ENCODE measurements around the gene ANKRD11.
"Not testable (repeated sequence)": the region's sequence is repeated elsewhere in the genome, so short reads cannot be mapped to it uniquely, and the experiment has no call there.

The ANKRD11 gene

GRCh38 chr16:89331371-89332109, 158.8 kb downstream of the ANKRD11 start:
- DNase-seq (ENCODE audit: low read depth in 2 of 2): no peak

GRCh38 chr16:89330177-89330856, 160.0 kb downstream of the ANKRD11 start:
- DNase-seq (ENCODE audit: low read depth in 2 of 2): no peak

- DNase-seq (ENCODE audit: low read depth in 2 of 2): not testable (repeated sequence)
Measured at GRCh38 chr16:89329830-89330176, 160.6 kb downstream of the ANKRD11 start.

DNA sequence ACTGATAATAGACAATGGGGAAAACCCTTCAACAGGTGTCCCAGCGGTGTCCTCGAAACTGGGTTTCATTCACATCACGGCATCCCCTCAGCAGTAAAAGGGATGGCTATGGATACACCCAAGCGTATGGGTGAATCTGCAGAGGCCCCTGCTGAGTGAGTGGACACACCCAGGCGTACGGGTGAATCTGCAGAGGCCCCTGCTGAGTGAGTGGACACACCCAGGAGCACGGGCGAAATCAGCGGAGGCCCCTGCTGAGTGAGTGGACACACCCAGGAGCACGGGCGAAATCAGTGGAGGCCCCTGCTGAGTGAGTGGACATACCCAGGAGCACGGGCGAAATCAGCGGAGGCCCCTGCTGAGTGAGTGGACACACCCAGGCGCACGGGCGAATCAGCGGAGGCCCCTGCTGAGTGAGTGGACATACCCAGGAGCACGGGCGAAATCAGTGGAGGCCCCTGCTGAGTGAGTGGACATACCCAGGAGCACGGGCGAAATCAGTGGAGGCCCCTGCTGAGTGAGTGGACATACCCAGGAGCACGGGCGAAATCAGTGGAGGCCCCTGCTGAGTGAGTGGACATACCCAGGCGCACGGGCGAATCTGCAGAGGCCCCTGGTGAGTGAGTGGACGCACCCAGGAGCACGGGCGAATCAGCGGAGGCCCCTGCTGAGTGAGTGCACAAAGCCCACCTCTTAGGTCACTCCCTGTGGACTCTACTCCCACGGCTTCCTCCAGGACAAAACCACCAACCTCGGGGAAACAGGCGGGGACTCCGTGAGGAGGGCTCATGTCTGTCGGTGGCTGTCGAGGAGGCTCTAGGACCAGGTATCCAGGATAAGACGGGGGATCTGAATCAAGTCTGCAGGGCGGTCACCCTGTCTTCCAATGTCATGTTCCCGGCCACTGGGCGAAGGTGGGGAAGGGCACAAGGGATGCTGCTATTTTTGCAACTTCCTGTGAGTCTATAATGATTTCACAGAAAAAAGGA, 161.7 kb downstream of the ANKRD11 start:
- DNase-seq (ENCODE audit: low read depth in 2 of 2): not testable (repeated sequence)

DNA sequence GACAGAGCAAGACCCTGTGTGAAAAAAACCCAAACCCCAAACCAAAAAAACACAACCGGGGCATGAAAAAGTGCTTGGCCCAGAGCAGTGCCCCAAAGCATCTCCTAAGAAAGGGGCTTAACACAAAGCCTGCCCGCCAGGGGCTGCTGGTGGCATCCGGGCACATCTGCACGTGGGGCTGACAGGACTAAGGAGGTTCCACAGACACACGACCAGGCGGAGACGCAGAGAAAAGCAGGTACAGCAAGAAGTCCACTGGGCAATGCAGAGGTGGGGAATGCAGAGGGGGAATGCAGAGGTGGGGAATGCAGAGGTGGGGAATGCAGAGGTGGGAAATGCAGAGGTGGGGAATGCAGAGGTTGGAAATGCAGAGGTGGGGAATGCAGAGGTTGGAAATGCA, 163.6 kb downstream of the ANKRD11 start:
- no peak for DNase-seq (ENCODE audit: low read depth in 2 of 2)

DNA sequence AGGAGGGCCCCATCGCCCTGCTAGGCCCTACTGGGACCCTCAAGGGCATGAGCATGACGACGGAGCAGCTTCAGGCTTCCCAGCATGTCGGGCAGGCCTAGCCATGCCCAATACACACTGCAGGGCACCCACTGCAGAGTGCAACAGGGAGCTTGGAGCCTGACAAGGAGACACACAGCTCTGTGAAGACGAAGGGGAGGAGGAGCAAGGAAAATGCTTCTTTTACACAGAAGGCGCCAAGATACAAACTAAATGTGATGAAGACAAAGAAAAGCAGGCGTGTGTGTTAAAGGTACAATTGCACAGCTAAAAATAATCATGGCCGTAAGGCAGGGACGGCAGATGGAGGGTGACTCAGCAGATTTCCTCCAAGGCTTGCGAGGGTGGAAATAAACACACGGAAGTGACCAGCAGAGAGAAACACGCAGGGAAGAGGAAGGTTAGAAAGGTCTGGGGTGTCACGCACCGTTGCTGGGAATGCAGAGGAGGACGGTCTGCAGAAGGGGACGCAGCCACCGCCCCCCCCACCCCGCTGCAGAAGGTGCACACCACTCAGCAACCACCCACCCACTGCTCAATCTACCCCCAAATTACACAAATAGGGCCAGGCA, 164.4 kb downstream of the ANKRD11 start:
- no peak for DNase-seq (ENCODE audit: low read depth in 2 of 2)

DNA sequence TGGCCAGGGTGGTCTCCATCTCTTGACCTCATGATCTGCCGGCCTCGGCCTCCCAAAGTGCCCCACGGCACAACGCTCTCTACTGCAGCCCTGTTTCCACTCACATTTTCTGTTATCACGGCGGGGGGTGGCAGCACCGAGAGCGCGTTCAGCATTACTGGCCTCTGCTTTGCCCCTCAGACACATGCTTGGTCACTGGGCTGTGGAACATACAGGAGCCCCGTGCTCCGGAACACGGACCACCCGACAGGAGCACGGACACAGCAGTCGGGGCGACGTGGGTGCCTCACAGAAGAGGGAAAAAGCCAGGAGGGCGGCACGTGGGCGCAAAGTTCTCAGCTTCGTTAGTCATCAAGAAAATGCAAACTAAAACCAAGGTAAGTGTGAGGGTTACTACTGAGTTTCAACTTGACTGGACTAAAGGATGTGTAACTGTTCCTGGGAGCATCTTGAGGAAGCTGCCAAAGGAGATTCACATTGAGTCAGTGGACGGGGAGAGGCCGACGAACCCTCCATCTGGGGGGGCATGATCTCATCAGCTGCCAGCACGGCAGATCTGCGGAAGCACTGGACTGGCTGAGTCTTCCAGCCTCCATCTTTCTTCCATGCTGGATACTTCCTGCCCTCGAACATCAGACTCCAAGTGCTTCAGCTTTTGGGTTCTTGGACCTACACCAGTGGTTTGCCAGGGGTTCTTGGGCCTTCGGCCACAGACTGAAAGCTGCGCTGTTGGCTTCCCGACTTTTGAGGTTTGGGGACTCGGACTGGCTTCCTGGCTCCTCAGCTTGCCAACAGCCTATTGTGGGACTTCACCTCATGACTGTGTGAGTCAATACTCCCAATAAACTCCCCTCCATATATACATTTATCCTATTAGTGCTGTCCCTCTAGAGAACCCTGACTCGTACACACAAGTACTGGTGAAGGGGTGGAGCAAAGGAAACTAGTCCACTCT, 166.0 kb downstream of the ANKRD11 start:
- peak in 1 of 2 donors; percentile 65 for DNase-seq (ENCODE audit: low read depth in 2 of 2)

- no peak for DNase-seq (ENCODE audit: low read depth in 2 of 2)
Measured at GRCh38 chr16:89323120-89323960, 167.0 kb downstream of the ANKRD11 start.

DNA sequence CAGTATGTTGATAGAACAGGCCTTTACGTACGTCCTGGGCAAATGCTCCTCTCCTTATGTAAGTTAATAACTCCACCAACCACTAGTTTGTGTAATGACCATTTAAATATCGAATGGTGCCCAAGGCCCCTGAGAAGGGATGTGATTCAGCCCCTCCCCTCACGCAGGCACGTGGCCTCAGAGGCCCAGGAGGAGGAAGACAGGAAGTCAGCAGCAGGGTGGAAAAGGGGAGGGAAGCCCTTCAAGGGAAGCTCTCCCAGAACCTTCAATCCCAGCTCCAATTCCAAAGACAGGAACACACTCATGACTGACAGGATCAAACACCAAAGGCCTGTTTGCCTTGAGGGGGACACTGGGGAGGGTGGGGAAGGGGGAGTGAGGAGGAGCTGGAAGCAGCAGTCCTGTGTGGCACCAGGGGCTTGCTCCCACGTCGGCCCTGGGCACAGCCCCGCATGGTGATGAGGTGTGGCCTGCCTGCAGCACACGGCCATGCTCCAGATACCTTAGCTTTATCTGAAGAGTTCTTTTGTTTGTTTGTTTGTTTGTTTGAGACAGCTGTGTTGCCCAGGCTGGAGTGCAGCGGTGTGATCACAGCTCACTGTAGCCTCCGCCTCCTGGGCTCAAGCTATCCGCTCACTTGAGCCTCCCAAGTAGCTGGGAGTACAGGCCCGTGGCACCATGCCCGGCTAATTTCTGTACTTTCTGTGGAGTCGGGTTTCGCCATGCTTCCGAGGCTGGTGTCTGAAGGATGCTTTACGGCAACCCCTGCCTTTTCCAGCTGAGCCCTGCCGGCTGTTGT, 167.8 kb downstream of the ANKRD11 start:
- DNase-seq (ENCODE audit: low read depth in 2 of 2): no peak

DNA sequence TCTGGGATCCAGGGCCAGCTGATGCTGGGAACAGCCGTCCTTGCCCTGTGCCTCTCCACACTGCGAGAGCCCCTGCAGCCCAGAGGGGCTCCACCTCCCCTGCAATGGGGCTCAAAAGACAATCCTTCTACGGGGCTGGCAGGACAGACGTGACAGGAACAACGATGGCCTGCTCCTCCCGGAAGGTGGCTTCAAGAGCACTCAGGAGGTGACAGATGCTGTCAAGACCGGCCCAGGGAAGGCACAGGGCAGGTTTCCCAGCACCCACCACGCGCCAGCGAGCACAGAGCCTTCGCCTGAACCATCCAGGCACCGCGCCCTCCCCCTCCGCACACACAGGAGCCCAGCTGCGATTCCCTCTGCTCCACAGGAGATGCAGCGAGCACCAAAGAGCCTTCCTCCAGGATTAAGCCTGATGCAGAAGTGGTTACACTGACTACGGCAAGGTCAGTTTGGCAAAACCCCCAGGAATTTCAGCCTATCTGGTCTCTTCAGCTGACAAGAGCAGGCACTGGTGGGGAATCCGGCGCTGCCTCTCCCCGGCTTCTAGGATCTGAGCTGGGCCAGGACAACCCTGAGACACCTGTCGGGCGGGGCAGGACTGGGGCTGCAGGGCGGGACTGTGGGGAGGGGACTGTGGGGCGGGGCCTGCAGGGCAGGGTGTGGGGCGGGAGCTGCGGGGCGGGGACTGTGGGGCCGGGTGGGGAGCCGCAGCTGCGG, 169.4 kb downstream of the ANKRD11 start:
- DNase-seq (ENCODE audit: low read depth in 2 of 2): no peak

DNA sequence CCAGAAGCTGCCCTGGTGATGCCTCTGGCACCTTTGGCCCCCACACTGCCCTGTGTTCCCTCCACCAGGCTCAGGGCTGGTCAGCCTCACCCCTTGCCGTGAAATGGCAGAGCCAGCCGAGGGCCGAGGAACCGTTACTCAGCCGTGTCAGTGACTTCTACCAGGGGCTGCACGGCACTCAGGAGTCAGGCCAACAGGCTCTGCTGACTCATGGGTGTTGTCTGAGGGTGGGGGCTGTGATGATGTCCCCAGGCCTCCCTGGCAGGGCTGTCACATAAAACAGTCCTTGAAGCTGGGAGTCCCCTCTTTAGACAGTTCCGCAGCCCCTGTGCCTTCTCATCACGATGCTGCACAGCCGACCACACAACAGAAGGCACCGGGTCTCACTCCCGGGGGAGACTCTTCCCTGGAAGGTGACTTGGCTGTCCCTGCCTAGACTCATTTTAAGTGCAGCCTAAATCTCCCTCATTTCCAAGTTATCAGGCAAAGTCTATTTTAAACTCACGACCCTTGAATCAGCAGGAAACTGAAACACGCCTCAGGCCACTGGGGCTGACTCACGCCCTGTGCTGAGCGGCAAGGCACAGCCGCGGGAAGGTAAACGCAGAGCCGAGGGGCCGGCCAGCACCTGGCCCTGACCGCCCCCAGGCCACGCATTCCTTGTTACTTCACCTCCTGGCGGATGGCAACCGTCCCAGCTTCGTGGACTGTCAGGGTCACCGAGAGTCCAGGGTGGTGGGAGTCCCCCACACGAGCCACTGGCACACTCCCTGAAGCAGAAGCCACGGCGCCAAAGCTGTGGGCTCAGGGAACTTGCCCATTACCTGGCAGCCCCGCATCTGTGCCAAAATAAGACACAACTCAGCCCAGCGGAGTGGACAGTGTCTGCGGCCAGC, 170.2 kb downstream of the ANKRD11 start:
- peak in 1 of 2 donors; percentile 48 for DNase-seq (ENCODE audit: low read depth in 2 of 2)

DNA sequence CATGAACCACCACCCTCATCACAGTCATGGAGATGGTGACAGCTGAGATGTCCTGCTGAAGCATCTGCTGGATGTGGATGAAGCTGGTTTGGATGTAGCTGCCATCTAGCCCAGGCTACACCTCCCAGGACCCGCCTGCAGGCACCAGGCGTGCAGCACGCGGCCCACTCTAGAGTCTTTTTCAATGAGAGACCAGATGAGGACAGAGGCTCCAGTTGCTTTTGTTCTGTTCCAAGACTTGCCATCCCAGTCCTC, 170.8 kb downstream of the ANKRD11 start:
- DNase-seq (ENCODE audit: low read depth in 2 of 2): no peak

DNA sequence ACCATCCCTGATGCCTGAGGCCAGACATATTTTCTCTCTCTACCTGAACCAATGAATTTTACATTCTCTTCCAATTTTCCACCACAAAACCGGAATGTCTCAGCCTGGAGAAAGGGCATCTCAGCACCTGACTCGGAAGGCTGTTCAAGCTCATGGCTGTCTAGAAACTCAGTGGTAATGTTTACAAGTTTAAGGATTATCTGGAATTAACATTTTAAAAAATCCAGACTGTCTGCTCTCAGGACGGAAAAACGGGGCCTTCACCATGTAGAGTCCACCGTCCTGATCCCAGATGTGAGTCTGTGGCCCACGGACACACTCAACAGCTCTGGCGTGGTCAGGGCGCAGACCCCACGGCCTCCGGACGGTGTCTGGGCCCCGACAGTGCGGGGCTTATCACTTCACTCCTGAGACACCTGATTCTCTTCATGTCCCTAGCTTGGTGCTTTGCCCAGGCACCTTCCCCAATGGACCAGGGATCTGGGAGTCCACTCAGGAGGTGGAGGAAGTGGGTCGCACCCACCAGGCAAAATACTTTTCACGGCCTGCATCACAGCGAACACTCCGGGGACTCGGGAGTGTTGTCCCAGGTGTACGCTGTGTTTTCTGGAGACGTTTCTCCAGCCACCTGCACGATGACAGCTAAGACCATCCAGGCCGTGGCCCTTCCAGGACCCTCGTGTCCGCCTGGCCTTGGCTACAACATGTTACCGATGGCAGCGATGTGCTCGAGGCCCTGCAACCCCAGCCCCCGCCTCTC, 171.3 kb downstream of the ANKRD11 start:
- DNase-seq (ENCODE audit: low read depth in 2 of 2): no peak

- DNase-seq (ENCODE audit: low read depth in 2 of 2): no peak
Measured at GRCh38 chr16:89318430-89318758, 172.0 kb downstream of the ANKRD11 start.

- no peak for DNase-seq (ENCODE audit: low read depth in 2 of 2)
Measured at GRCh38 chr16:89317729-89318429, 172.5 kb downstream of the ANKRD11 start.

DNA sequence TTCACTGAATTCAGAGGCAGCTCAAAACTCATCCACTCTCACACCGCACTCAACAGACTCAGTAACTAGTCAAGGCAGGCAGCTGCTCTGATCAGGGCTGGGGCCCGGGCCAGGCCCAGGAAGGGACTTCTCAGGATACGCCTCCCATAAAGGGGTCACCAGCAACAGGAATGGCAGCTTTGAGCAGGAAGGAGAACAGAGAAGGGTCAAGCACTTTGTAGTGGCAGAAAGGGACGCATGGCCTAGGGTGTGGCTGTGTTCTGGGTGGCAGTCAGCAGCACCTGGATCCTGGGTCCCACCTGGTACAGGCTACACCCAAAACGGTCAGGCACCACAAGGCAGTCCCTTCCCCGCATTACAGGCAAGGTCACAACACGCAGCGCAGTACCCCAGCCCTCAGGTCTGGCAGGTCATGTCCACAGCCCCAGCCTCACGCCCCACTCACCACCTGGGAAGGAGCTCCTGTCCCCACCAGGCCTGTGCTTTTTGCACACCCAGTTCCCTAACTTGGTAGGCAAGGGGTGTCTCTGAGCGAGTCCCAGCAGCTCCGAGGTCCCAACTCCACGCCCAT, 173.2 kb downstream of the ANKRD11 start:
- no peak for DNase-seq (ENCODE audit: low read depth in 2 of 2)
